GM18951 (cell line): Measurements from ENCODE around the gene DYRK2.

Experiments used
- POLR2A ChIP-seq: IDR thresholded peaks from 4 replicates; pipeline ENCODE4 v1.6.1; 2011; ENCODE audit warnings: mild to moderate bottlenecking; ENCODE audit not compliant: insufficient read length, insufficient read depth; ENCODE audit errors: extremely low read depth
- in situ Hi-C: fragments of 300-500 bp; cut with MboI; formaldehyde crosslinking; loops from one replicate; pipeline ENCODE4 v1.12.0; 2022; ENCODE audit warnings: low sequenced_read_pairs, mixed read lengths, inconsistent platforms; ENCODE audit not compliant: unreplicated experiment

DYRK2 gene

DNA sequence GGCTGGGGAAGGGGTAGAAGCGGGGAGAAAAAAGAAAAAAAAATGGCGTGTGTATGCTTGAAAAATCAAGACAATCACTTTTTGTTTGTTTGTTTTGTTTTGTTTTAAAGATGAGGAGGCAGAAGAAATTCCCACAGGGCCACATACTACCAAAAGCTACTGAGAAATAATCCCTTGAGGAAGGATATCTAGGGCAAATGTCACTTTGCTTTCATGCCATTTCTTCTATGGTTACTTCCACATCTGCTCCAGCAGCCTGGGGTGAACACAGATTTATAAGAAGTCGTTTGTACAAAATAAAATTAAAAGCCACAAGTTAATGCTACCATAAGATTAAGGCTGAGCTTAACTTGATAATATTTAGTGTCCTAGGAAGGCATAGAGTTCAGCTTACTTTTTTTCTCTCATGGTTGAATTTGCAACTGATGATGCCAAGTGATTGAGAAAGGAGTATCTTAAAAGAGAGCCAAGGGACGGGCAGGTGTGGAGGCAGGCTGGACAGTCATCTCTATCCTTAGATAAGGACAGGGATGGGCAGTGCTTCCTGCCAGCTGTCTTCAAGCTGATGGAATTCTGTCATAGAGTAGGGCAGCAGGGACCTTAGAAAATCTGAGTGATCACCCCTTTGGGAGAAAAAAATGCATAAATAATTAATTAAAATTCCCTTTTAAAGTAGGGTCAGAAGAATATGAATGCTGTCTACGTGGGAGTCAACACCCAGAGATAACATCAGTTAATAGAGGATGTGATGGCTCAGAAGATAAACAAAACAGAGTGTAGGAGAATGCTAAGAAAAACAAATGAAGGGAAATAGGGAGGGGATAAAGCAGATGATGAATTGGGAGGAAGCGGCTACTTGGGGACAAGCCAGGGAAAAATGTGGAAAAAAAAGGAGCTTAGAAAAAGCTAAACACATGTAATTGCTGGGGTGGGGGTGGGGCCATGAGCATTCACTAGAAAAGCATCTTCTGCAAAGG, 57.1 kb downstream of the DYRK2 start:
- TF ChIP-seq POLR2A: no peak
- in situ Hi-C loops: no loop called here

DNA sequence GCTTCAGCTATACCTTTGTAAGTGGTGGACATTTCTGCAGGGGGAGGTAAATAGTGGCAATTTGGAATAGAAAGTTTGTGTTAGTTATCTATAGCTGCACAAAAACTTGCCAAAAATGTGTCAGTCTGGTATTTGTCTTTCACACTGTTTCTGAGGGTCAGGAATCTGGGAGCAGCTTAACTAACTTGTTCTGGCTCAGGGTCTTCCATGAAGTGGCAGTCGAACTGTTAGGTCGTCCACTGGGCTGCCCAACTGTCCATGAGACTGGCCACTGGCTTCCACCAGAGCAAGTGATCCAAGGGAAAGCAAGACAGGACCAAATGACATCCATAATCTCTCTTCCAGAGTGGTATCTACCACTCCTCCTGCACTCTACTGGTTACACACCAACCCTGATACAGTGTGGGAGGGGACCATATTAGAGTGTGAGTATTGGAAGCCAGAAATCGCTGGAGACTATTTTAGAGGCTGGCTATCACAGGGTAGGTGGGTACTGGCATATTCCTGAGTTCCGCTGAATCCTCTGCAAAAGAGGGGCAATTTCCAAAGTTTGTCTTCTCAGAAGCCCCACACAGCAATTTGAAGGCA, 60.9 kb downstream of the DYRK2 start:
- TF ChIP-seq POLR2A: no peak
- in situ Hi-C loops: no loop called here

DNA sequence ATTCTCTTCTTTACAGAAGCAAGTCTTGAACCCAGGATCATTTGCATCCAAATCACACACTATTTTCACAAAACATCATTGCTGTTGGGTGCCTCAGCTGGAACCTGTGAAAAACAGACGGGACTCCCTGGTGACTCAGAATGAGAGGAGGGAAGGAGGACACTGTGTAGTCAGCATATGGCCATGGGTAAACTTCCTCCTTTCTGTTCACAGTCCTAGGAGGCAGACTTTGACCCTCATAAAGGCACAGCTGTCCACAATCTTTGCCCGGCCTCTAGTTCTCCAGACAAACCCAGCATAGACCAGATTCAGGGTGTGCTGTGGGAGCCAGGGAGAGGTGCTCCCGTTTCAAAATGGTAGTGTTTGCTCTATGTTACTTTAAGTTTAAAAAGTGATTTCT, 62.0 kb downstream of the DYRK2 start:
- in situ Hi-C loops: no loop called here
- no peak for TF ChIP-seq POLR2A

DNA sequence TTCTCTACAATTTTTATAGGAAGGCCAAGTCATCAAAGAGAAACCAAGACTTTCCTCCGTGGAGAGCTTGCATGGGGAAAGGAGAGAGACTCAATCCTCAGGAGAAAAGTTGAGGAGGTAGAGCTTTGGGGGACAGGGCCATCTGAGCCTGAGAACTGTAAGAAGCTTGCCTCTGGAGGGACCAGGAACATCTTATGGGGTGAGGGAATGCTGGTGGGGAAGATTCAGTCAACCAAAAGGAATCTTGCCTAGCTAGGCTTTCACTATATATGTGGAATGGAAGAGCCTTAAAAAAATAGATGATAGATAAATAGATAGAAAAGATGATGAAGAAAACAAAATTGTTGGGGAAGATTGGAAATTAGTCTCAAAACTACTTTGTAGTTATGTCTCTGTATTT, 63.5 kb downstream of the DYRK2 start:
- in situ Hi-C loops: no loop called here
- no peak for TF ChIP-seq POLR2A

DNA sequence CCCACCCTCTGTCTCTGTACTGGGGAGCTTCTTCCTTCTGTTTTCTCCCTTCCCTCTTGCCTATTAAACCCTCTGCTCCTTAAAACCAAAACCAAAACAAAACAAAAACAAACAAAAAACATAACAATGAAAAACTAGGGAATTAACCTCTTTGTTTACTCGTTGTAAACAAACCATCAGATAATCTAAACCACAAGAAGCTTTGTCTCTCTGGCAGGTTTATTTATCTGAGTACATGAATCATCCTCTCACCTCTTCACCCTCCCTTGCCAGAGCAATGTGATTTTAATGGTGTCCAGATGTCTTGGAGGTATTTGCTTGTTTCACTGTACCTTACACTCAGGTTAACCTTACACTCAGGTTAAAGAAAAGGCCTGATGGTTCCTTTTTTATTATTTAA, 66.1 kb downstream of the DYRK2 start:
- TF ChIP-seq POLR2A: no peak
- in situ Hi-C loops: no loop called here
